ENCODE results near the gene NARF. TPM values are rescaled to one million over a fixed set of nuclear protein-coding genes. Genes with fewer than 3 reads are reported as not detected.

Gene NARF
- total RNA-seq, 1 donor from 2014 or later, result 122 TPM

DNA sequence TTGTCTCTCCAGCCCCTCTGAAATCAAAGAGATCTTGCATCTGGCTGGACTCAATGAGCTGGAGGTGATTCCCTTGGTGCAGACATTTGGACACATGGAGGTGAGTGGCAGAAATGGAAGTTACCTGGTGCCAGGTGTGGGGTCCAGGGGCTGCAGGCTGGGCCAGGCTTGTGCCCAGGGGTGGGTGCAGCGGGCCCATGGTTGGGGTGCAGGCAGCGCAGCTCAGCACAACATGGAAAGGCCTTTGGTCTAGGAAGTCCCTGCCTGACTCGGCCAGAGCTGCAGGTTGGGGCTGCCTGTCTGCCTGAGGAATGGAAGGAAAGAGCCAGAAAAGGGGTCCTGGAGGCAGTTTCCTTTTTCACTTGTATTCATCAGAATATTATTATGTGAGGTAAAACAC lies 30.0 kb upstream of the NARF start:
- TF ChIP-seq CTCF (IDR thresholded peaks at IDR 0.05; ENCODE audit: unreplicated experiment), result no peak
- DNase-seq (ENCODE audit: low spot score in 2 of 2, unreplicated experiment in 2 of 2), result no peak
- H3K9me3 Mint-ChIP-seq, result no peaks in the 10 kb centered on the region
- H3K27me3 Mint-ChIP-seq (ENCODE audit: low read depth), result no peaks in the 10 kb centered on the region
- no peak overlapping the region for H3K27ac Mint-ChIP-seq
- H3K4me3 Mint-ChIP-seq, result no peak overlapping the region
- peaks cover 12% of the 10 kb centered on the region for H3K36me3 Mint-ChIP-seq
- no peaks in the 10 kb centered on the region for H3K4me1 Mint-ChIP-seq

DNA sequence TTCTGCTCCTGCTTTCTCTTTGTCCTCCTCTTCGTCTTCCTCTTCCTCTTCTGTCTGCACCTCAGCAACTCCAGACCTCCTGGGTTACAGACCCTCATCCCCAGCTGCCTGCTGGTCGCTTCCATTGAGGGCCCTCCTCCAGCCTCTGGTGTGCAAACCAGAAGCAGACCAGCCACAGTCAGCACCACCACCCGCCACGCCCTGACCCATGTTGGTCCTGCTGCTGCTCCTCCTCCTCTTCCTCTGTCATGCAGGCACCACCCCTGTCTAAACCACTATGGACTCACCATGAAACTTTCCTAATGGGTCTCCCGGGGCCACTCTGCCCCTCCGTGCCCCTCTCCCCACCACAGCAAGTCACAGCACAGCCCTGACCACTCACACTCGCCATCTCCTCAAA lies 28.7 kb upstream of the NARF start:
- Mint-ChIP-seq H3K36me3 (peaks cover 10% of the 10 kb centered on the region), H3K4me1 (no peaks in the 10 kb centered on the region), H3K27me3 (ENCODE audit: low read depth) (no peaks in the 10 kb centered on the region), H3K4me3 (no peak overlapping the region), H3K9me3 (no peaks in the 10 kb centered on the region), H3K27ac (no peak overlapping the region)
- no peak for TF ChIP-seq CTCF (IDR thresholded peaks at IDR 0.05; ENCODE audit: unreplicated experiment)
- no peak for DNase-seq (ENCODE audit: low spot score in 2 of 2, unreplicated experiment in 2 of 2)

- Mint-ChIP-seq H3K27ac (no peak overlapping the region), H3K4me3 (no peak overlapping the region), H3K27me3 (ENCODE audit: low read depth) (no peaks in the 10 kb centered on the region), H3K9me3 (no peaks in the 10 kb centered on the region), H3K36me3 (peaks cover 10% of the 10 kb centered on the region), H3K4me1 (no peaks in the 10 kb centered on the region)
- DNase-seq (ENCODE audit: low spot score in 2 of 2, unreplicated experiment in 2 of 2), result no peak
- no peak for TF ChIP-seq CTCF (IDR thresholded peaks at IDR 0.05; ENCODE audit: unreplicated experiment)
Measured at GRCh38 chr17:82432017-82432416, 26.5 kb upstream of the NARF start.

DNA sequence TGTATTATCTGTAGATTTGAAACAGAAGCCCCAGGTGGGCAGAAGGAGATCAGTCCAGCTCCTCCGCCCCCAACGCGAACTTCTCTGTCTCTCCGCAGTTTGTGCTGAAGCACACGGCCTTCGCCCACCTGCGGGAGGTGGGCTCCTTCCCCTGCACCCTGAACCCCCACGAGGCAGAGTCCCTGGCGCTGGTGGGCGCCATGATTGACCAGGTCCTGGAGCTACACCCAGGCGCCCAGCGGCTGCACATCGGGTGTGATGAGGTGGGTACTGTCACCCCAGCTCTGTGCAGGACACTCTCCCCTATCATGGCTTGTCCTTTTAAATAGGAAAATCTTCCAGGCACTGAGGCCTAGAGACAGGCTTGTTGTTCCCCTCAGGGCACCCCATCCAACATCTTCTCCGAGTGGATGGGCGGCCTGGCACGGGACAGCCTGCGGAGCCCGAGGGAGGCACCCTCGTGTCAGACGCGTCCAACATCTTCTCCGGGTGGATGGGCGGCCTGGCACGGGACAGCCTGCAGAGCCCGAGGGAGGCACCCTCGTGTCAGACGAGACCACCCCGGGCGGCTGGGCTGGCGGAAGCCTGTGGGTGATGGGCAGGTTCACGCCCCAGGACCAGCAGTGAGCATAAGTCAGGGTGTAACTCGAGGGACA lies 24.9 kb upstream of the NARF start:
- no peak for DNase-seq (ENCODE audit: low spot score in 2 of 2, unreplicated experiment in 2 of 2)
- TF ChIP-seq CTCF (IDR thresholded peaks at IDR 0.05; ENCODE audit: unreplicated experiment), result no peak
- Mint-ChIP-seq H3K27me3 (ENCODE audit: low read depth) (no peaks in the 10 kb centered on the region), H3K4me1 (no peaks in the 10 kb centered on the region), H3K36me3 (peaks cover 7% of the 10 kb centered on the region), H3K27ac (no peak overlapping the region), H3K9me3 (no peaks in the 10 kb centered on the region), H3K4me3 (no peak overlapping the region)

DNA sequence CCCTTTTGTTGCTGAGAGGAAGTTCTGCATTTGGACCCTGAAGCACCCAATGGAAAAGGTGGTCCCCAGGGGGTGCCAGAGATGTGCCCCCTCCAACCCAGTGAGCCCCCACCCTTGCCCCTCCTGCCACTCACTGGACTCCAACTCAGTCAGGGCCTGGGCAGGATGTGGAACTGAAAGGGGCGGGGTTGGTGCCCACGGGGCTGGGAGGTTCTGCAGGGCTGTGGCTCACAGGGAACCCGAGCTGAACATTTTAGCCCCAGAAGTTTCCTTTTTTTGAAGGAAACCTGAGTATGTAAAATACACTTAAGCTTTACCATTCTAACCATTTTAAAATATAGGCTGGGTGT lies 24.4 kb upstream of the NARF start:
- no peak for TF ChIP-seq CTCF (IDR thresholded peaks at IDR 0.05; ENCODE audit: unreplicated experiment)
- no peaks in the 10 kb centered on the region for H3K27me3 Mint-ChIP-seq (ENCODE audit: low read depth)
- H3K9me3 Mint-ChIP-seq, result no peaks in the 10 kb centered on the region
- no peak overlapping the region for H3K27ac Mint-ChIP-seq
- no peak for DNase-seq (ENCODE audit: low spot score in 2 of 2, unreplicated experiment in 2 of 2)
- H3K4me1 Mint-ChIP-seq, result no peaks in the 10 kb centered on the region
- no peak overlapping the region for H3K4me3 Mint-ChIP-seq
- H3K36me3 Mint-ChIP-seq, result peaks cover 7% of the 10 kb centered on the region

DNA sequence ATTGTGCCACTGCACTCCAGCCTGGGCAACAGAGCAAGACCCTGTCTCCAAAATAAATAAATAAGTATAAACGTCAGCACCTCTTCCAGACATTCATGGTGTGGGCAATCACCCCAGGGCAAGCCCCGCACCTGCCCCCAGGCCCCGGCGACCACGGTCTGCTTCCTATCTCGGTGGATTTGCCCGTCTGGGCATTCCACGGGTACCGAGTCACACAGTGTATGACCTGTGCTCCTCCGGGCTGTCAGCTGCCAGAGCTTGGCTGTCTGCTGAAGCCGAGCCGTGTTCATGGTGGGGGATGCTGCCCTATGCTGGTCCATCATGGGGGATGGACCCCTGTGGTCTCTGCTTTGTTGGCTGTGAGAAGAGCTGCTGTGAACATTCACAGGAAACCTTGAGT lies 23.4 kb upstream of the NARF start:
- Mint-ChIP-seq H3K27ac (no peak overlapping the region), H3K36me3 (peaks cover 7% of the 10 kb centered on the region), H3K9me3 (no peaks in the 10 kb centered on the region), H3K4me3 (no peak overlapping the region), H3K4me1 (no peaks in the 10 kb centered on the region), H3K27me3 (ENCODE audit: low read depth) (no peaks in the 10 kb centered on the region)
- no peak for TF ChIP-seq CTCF (IDR thresholded peaks at IDR 0.05; ENCODE audit: unreplicated experiment)
- DNase-seq (ENCODE audit: low spot score in 2 of 2, unreplicated experiment in 2 of 2), result no peak
